DLD1 (cell line): ENCODE data around the gene RHBDD1.

ENCODE experiments used
- in situ Hi-C: cut with HindIII; loops from 2 replicates; pipeline ENCODE4 v1.10.0; 2017; ENCODE audit warnings: low sequenced_read_pairs

Gene RHBDD1

GRCh38 chr2:226909836-226910235 is 74.0 kb downstream of the RHBDD1 start:
- in situ Hi-C loops = no loop called here

DNA sequence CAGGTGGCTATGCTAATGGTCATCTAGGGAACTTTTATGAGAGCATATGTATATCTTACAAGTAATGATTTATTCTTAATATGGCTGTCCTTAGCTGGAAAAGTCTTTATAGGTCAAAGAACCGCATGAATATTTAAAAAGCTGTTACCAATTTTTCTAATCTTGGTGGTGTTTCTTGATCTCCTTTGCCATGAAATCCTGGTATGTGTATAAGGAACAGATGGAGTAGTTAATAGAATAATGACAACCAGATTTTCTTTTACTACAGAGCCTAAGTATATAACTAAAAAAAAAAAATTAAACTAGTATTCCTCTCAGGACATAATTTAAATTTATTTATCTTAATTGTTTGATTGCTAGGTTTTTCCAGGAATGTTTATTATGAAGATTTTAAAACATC is 74.5 kb downstream of the RHBDD1 start:
- in situ Hi-C loops = no loop called here

- in situ Hi-C loops = no loop called here
These were observed 76.1 kb downstream of the RHBDD1 start for GRCh38 chr2:226911932-226912331.

GRCh38 chr2:226913641-226914040 is 77.8 kb downstream of the RHBDD1 start:
- in situ Hi-C loops = no loop called here

- in situ Hi-C loops = no loop called here
These were observed 80.0 kb downstream of the RHBDD1 start for GRCh38 chr2:226915846-226916360.

GRCh38 chr2:226916669-226917068 is 80.8 kb downstream of the RHBDD1 start:
- in situ Hi-C loops = no loop called here

DNA sequence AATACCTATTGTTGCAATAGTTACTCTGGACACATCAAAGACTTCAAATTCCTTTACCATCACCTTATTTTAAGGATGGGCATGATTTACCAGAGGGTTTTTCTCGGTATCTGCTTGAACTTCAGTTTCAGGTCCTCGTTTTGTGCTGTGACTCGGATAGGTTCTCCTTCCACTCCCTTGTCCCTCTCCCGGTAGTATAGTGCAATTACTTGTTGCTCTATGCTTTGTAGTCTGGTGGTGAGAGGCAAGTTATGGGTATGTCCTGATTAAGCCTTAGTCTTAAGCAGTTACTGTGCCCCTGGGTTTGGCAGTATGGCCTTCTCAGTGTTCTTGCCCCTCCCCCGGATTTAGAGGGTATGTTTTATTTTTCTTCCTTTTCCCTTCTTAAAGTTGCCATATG is 96.6 kb downstream of the RHBDD1 start:
- in situ Hi-C loops = no loop called here

DNA sequence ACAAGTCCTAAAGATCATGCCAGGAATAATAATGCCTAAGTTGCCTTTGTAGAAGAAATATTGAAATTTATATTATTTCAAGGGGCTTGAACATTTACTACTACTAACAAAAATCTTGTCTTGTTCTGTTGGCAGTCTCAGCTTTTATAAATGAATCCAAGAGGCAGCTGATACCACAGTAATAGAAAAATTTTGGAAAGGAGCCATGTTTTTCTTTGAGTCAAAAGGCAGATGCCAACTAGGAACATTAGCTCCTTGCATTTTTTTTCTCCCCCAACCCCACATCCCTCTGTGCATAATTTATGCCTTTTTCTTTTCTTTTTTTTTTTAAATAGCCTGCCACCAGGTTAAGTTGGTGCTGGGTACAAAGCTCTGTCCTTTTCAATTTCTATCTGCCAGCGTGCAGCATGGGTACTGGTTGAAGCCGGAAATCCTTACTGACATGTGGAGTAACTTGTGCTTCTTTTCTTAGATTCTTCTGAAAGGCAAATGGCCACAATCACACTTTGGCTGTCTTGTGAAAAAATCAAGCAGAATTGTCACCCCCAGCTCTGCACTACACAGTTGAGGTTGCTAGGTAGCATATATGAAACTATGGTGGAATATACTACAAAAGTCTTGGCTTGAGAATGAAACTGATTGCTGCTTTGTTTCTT is 98.8 kb downstream of the RHBDD1 start:
- in situ Hi-C loops = no loop called here

DNA sequence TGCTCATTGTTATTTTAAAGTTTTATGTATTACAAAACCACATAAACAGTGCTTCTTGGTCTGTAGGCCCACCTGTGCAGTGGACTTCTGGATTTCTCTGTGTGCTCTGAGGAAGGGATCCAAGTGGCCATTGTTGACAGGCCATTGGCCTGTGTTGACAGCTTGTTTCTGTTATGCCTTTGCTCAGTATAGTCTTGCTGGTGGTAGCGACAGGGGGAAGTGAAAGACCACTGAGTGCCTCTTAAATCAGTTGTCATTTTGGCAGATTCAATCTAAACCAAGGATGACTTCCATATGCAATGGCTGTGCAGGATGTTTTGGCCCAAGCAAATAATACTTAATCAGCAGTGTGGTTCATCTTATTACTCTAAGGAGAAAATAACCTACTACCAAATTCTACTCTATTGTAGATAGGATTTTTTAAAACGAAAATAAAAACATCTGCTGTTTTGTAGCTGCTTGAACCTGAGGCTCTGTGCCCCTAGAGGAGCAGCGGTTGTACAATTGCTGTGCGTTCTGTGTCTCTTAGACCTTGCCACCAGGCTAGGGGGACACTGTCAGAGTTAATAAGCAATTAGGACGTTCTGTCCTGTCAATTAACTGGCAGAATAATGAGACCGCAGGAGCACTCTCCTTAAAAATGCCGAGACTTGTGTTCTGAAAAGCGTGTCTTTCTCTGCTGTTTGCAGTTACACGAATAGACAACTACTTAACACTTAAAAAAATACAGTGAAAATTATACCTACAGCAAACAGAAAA is 108.2 kb downstream of the RHBDD1 start:
- in situ Hi-C loops = no loop called here

- in situ Hi-C loops = no loop called here
These were observed 117.4 kb downstream of the RHBDD1 start for GRCh38 chr2:226953206-226953605.

DNA sequence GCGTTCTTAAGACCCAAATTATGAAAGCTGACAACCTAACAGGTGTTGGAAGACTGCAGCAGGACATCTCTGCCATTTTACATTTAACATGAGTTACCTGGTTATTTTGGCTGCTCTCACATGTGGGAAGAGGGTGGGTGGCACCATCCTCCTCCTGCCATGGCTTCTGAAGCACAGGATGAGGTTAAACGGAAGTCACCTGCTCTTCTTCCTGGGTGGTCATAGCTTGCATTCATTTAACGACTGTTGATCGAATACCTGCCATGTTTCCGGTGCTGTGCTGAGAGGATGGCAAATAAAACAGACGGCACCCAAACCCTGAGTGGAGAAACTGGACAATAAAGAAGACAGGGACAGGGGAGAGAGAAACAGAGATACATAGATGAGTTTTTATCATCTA is 118.0 kb downstream of the RHBDD1 start:
- in situ Hi-C loops = no loop called here

GRCh38 chr2:226956659-226957058 is 120.8 kb downstream of the RHBDD1 start:
- in situ Hi-C loops = no loop called here

DNA sequence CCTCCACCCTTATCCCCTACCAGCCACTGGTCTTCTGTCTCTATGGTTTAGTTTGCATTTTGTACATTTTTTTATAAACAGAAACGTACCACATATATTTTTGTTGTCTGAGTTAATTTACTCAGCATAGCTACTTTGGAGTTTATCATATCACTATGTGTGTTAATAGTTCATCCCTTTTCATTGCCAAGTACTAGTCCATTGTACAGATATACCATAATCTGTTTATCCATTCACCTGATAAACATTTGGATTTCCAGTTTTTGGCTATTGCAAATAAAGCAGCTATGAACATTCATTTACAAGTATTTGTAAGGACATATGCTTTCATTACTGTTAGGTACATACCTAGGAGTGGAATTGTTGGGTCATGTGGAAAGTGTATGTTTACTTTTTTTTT is 123.6 kb downstream of the RHBDD1 start:
- in situ Hi-C loops = no loop called here

DNA sequence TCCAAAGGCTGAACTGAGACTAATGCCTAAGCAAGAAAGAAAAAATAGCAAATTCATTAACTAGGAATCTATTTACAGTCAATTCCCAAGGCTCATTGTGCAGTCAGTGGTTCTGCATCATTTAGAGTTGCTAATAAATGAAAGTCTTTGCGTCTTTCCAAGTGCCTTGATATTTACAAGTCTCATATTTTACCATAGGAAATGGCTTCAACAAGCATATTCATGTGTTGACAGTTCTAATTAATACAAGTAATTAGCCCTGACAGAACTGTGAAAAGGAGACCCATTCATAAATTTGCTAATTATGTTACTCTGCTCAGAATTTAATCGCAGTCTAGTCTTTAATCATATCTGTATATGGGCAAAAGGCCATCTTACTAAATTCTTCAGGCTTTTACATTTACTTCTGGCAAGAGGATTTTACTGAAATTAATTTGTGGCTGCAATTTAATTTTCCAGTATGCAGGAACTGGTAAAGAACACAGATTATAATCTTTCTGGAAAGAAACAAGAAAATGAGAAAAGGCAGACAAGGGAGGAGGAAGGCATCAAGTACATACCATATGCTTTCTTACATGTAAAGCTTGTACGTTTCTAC is 126.4 kb downstream of the RHBDD1 start:
- in situ Hi-C loops = no loop called here

GRCh38 chr2:226963528-226963927 is 127.7 kb downstream of the RHBDD1 start:
- in situ Hi-C loops = no loop called here

DNA sequence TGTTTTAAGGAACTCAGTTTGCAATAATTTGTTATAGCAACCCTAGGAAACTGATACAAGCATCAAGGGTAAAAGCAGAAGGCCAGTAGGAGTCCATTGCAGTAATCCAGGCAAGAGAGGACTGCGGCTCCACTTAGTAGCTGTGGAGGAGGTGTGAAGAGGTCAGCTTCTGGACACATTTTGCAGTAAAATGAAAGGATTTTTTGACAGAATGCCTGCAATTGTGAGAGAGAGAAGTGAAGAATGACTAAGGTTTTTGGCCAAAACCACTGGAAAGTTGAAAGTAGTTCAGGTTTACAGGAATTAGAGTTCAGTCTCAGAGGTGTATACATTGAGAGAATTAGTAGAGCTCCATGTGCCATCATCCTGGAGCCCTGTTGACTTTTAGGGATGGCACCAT is 129.5 kb downstream of the RHBDD1 start:
- in situ Hi-C loops = no loop called here

GRCh38 chr2:226969417-226970080 is 133.7 kb downstream of the RHBDD1 start:
- in situ Hi-C loops = no loop called here

DNA sequence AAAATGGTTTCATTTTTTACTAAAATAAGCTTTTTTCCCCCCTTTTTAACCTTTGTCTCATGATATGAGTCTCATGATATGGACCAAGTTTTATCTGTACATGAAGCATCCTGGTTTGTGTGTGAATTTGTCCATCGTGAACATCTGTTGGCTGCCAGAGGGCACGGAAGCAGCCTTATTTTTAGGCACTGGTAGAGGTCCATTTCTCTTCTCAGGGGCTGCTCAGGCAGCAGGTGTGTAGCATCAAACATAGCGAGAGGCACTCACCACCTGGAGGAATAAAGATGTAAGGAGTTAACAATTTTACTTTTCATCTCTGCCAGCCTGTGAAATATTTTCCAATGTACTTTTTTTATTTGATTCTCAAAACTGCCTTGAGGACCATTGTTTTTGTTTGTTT is 134.5 kb downstream of the RHBDD1 start:
- in situ Hi-C loops = no loop called here

DNA sequence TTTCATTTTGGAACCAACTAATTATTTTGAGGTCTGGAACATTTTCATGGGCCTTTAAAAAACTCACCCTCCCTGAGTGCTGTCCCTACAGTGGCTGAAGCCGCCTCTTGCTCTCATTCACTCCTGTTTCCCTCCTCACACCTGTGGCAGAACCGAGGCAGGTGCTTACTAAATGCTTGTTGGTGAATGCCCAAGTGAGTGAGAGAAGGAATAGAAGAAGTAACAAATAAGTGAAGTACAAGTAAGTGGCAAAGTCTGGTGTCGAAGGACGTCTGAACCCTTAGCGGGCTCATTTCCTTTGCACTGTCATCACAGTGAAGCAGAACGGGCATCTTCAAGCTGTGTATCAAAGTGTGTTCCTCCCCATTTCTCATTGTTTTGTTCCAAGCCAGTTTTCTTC is 135.2 kb downstream of the RHBDD1 start:
- in situ Hi-C loops = no loop called here

GRCh38 chr2:226971770-226972169 is 135.9 kb downstream of the RHBDD1 start:
- in situ Hi-C loops = no loop called here

GRCh38 chr2:226973816-226974215 is 138.0 kb downstream of the RHBDD1 start:
- in situ Hi-C loops = no loop called here
